Limb (tissue), 2 donors: ENCODE measurements around the gene YARS2.

Experiments
- DNase-seq, 2 donors: peaks; one replicate each; pipeline ENCODE4 v3.0.0-alpha.2; 2016; ENCODE audit errors: extremely low spot score in 2 of 2

Gene YARS2

DNA sequence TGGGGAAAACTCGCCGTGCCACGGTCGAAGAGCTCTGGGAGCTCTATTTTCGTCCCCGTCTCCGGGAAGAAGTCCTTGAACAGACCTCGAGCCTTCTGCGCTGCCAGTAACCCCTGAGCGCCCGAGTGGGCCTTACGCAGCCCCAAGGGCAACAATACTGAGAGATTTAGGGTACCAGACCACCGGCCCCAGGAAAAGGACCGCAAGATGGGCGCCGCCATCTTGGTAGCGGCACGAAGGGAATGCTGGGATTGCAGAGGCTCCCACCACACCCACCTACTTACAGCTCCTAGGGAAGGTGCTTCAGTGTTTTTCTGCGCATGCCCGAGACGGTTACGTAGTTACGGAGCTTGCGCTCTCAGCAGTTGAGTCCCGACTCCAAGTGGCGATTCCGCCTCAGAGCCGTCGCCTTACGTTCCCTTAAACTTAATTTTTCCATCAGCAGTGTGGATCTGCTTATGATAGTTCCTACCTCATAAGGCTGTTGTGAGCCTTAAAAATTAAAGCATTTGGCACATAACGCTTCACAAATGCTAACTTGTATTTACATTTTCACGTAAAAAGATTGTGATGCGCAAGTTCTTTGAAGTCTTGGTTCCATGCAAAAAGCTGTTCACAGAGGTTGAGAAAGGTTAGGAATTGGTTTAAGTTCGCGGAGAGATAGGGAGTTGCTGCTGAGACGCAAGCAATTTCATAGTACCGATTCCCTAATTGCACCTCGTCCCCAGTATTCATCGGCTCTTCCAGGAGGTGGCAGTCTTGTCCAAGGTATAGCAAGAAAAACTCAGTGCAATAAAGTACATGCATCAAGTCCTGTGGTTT is at the start of gene YARS2:
Gene YARS2 (minus strand): TSS at position 244 of the 822 bp plus-strand sequence. CDS start 23 bp downstream, at position 221.
- DNase-seq: peak; percentile 90 to 97

DNA sequence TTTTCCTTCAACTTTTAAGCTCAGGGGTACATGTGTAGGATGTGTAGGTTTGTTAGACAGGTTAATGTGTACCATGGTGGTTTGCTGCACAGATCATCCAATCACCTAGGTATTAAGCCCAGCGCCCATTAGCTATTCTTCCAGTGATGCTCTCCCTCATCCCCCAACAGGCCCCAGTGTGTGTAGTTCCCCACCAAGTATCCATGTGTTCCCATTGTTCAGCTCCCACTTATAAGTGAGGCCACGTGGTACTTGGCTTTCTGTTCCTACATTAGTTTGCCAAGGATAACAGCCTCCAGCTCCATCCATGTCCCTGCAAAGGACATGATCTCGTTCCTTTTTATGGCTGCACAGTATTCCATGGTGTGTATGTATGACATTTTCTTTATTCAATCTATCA is 48.6 kb upstream of the YARS2 start:
- DNase-seq: no peak

DNA sequence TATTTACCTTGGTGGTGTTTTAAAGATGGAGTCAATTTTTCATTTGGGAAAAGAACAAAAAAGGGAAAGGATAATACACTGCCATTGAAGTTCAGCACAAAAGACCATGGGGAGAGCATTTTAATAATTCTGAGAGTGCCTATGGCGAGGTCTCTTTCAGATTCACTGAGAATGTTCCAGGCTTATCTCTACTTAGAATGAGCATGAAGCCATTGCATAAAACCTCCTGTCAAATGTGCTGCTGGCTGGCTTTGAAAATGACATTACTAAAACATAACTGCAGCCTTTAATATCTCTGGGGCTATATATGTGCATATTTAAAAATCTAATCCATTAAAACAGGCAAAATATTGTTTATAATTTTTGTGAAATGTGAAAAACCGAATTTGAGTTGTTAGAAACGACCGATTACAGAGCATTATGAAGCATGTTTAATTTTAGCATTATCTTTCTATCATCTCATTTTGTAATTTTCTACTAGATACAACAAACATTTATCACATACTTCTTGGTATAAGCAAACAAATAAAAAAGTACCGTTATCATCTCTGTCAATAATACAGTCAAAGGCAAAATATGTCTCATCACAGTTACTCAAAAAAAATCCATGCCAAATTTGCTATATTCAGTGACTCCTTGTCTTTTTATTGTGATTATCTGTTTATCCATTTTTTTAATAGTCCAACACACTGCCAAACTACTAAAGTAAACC is 45.7 kb upstream of the YARS2 start:
- DNase-seq: no peak

GRCh38 chr12:32794281-32794680 is 38.6 kb upstream of the YARS2 start:
- DNase-seq: no peak

DNA sequence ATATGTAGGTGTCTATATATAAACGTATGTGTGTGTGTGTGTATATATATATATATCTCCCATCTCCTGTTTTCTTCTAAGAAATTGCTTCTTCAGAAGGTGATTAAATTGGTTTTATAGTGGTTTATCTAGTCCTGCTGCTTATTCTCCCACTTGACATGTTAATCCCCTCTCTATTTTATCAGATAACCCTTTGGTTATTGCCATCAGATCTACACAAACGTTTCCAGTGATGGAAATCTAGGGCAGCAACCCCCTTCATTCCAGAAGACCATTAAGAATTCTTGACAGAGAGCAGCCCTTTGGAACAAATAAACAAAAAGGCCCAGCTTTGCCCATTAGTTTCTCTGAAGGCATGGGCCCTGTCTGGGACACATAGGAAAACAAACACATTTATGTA is 34.2 kb upstream of the YARS2 start:
- no peak for DNase-seq

- DNase-seq: no peak
Measured at GRCh38 chr12:32789446-32789845, 33.7 kb upstream of the YARS2 start.

DNA sequence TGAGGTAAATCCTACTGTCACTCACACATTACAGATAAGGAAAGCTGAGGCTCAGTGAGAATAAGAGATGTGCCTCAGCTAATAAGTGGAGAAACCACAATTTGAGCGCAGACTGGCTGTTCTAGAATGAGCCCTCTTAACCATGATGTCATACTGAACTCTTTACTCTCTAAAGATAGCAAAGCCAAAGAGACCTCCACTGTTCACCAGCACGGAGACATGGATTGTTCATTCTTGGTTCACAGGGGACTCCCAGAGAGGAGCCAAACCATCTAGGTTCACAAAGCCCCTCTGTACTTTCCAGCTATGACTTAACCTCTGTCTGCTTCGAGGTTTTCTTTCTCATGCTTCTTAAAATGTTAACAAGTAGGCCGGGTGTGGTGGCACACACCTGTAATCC is 32.7 kb upstream of the YARS2 start:
- no peak for DNase-seq

- DNase-seq: no peak
Measured at GRCh38 chr12:32785557-32785956, 29.9 kb upstream of the YARS2 start.

GRCh38 chr12:32783029-32783428 is 27.3 kb upstream of the YARS2 start:
- DNase-seq: no peak

DNA sequence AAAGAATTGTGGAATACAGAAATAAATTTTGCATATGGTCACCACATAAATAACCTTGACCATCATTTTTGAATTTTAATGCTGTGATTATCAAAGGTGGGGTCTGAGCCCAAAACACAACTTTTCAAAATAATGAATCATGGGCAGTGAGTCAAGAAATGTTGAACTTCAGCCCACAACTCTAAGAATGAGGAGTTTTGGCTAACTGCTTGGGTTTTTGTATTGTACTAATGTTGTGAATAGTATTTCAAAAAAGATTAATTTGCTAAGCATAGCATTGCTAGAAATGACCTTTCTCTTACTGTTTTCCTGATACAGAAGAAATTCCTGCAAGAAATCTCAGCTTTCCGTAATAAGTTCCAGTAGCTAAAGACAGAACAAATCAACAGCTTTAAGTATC is 24.4 kb upstream of the YARS2 start:
- DNase-seq: no peak

DNA sequence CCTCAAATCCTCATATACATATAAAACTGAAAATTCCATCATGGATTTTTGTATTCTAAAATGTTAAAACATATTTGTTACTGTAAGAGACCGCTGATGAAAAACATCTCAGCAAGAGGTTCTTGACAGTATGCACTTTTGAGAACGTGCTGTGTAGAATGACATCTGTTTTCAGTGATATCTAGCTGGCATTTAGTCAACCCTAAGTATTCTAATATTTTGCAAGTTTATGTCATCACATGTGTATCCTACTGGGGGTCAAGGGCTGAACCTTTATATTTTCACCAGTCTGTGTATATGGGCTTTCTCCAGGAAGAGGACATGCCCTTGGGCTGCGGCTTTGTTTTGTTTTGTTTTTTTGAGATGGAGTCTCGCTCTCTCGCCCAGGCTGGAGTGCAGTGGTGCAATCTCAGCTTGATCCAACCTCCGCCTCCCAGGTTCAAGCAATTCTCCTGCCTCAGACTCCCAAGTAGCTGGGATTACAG is 22.0 kb upstream of the YARS2 start:
- DNase-seq: no peak

GRCh38 chr12:32777159-32777558 is 21.5 kb upstream of the YARS2 start:
- DNase-seq: no peak

- no peak for DNase-seq
Measured at GRCh38 chr12:32776258-32776657, 20.6 kb upstream of the YARS2 start.

DNA sequence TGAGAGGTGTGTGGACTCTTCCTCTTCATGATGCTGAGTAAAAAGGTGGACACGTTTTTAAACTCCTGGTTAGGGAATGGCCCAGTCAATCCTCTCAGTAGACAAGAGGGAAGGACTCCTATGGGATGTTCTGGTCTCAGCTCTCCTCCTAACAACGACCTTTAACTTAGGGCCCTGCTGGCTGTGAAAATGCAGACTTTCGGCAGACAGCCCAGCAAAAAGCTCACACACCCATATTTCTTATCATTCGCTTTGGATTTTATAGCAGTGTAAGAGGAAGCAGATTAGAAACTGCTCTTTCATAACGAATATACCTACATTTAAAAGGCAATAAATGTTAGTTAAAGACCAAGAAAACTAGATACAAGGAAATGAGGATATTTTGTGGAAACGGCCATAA is 18.0 kb upstream of the YARS2 start:
- no peak for DNase-seq

DNA sequence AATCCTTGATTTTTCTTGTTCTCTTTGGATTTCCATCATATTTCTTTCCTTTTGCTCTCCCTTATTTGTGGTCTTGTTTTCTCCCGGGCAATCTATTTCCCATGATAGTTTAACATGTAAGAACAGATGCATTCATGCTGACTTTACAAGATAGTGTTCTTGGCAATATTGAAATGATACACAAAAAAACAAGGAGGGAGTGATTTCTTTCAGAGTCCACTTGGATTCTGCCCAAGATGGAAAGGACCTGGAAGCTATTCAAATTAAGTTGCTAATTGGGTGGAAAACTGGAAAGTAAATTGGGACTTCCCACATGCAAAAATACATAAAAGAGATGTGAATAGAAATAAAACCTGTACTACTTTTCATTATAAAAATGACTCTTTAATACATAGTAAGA is 14.4 kb upstream of the YARS2 start:
- no peak for DNase-seq

- DNase-seq: no peak
Measured at GRCh38 chr12:32768518-32768917, 12.8 kb upstream of the YARS2 start.

DNA sequence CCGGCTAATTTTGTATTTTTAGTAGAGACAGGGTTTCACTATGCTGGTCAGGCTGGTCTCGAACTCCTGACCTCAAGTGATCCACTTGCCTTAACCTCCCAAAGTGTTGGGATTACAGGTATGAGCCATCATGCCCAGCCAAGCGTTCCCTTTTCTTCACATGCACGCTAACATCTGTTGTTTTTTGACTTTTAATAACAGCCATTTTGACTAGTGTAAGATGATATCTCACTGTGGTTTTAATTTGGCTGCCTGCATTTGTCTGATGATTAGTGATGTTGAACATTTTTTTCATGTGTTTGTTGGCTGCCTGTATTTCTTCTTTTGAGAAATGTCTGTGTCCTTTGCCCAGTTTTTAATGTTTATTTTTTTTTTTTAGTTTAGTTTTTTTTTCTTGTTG is 10.2 kb upstream of the YARS2 start:
- no peak for DNase-seq

GRCh38 chr12:32761716-32762115 is 6.0 kb upstream of the YARS2 start:
- DNase-seq: no peak

- no peak for DNase-seq
Measured at GRCh38 chr12:32757157-32757556, 1.5 kb upstream of the YARS2 start.

DNA sequence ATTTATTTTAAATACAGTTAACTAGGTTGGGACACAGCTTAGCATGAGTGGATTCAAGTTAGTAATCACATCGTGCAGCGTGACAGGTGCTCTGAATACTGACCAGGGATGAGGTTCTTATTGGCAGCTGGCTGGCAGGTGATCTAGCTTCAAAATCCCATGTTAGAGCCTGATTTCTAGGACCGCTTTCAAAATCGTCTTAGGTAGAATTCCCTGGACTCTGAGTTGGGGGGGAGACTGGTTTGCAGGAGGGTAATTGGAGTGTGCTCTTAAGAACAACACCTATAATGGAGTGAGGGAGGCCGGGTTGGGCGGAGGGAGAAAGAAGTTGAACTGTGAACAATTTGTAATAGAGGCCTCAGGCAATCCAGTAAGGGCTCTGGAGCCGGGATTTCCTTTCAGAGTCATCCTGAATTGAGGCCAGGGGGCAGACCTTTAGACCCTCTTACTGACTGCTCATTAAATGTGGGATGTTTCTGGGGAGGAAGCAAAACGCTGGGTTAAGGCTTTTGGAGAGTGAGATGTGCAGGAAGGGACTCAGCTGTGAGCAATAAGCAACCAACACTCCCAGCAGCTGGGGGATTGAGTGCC is 874 bp upstream of the YARS2 start:
- peak in 1 of 2 donors; percentile 3 for DNase-seq

- peak; percentile 56 to 83 for DNase-seq
Measured at GRCh38 chr12:32755051-32755653, 545 bp downstream of the YARS2 start.

- DNase-seq: no peak
Measured at GRCh38 chr12:32754111-32754510, 1.6 kb downstream of the YARS2 start.
